Superior temporal gyrus (tissue), 1 donor: ENCODE measurements around the gene PDE12.

ENCODE experiments used
- DNase-seq: peaks from one replicate; pipeline ENCODE4 v3.0.0-alpha.2; 2016; ENCODE audit errors: extremely low spot score

Gene PDE12, protein sequence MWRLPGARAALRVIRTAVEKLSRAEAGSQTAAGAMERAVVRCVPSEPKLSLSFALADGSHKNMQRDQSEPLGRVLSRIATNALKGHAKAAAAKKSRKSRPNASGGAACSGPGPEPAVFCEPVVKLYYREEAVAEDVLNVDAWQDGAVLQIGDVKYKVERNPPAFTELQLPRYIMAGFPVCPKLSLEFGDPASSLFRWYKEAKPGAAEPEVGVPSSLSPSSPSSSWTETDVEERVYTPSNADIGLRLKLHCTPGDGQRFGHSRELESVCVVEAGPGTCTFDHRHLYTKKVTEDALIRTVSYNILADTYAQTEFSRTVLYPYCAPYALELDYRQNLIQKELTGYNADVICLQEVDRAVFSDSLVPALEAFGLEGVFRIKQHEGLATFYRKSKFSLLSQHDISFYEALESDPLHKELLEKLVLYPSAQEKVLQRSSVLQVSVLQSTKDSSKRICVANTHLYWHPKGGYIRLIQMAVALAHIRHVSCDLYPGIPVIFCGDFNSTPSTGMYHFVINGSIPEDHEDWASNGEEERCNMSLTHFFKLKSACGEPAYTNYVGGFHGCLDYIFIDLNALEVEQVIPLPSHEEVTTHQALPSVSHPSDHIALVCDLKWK

DNA sequence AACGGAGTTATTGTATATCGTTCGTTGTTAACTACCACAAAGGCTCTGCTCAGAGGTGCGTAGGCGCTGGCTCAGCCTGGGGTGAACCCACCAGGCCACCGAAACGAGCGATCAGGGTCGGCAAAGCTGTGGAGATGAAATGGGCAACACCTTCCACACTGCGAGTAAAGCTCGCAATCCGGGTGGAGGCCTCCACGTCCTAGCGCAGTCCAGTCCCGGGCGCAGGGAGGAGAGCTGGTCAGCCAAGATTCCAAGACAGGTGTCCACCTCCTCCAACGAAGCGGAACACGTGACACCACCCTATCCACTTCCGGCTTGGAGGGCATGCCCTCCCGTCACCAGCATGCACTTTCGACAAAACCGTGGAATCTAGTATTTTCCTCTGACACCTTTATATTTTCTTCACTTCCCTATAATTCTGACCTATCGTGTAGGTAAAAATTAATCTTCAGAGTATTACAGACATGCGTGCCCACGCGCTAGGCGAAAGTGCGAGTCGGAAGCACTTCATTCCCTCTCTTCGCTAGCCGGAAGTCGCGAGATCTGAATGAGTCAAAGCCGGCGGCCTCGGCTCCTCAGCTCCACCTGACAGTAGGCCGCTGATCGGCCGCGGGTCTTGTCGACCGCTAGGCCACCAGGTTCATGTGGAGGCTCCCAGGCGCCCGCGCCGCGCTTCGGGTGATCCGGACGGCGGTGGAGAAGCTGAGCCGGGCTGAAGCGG is at the start of gene PDE12:
PDE12 (plus strand) TSS at position 537 of the 721 bp plus-strand sequence; CDS start at position 643, 106 bp downstream.
- DNase-seq = peak; percentile 95

DNA sequence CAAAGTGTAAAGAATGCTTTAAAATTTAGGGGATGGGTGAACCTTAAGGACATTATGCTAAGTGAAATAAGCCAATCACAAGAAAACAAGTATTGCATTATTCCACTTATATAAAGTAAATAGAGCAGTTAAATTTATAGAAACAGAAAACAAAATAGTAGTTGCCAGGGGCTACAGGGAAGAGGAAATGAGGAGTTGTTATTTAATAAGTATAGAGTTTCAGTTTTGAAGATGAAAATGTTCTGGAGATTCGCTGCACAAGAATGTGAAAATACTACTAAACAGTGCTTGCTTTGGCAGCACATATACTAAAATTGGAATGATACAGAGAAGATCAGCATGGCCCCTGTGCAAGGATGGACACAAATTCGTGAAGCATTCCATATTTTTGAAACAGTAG is 43.9 kb upstream of the PDE12 start:
- DNase-seq = no peak

DNA sequence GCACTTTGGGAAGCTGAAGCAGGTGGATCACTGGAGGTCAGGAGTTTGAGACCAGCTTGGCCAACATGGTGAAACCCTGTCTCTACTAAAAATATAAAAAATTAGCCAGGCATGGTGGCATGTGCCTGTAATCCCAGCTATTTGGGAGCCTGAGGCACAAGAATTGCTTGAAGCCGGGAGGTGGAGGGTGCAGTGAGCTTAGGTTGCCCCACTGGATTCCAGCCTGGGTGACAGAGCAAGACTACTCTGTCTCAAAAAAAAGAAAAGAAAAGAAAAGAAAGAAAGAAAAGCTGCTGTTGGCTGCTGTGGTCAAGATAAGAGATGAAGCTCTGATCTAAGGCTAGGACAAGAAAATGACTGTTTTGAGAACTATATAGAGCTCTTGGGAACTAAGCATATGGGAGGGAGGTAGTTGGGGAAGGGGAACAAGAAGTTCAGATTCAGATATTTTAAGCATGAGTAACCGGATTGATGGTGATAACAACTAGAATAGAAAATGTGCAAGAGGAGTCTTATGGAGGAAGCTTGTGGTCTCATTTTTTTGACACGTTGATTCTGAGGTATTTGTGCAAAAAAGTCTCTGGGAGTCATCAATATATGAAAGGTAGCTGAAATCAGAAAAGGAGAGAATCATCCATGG is 37.7 kb upstream of the PDE12 start:
- no peak for DNase-seq

DNA sequence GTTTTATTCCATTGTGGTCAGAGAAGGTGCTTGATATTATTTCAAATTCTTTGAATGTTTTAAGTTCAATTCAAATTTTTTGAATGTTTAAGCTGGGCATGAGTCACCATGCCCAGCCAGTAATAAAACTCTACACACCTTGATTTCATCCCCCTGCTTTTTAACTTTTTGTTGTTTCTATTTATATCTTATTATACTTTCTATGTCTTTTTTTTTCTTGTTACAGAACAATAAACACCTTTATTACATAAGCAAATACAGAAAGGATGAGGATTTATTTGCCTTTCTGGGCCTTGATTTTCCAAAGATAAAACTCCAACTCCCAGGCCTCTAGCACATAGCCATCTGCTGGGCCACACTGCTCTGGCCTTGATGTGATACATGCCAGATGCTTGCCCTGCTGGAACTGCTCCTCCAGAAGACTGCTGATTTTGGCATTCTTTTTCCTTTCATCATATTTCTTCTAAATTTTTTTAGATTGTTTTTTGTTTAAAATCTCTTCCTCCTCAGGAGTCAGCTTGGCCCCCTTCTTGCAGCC is 25.9 kb upstream of the PDE12 start:
- no peak for DNase-seq

DNA sequence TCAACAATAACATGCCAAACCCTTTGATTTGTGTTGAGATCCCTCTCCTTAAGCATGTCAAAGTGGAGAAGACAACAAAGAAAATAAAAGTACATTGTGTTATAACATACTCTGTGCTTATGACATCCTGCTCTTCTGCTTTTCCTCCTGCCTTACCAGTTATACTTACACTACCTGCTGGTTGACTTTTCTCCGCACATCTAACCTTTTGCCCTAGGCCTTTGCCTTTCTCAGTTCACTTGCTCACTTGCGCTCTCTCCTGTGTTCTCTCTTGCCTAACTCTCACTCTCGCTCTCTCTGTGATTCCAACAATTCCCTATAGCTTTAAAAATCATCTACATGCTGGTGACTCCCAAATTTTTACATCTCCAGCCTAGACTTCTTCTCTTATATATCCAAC is 17.6 kb upstream of the PDE12 start:
- no peak for DNase-seq

DNA sequence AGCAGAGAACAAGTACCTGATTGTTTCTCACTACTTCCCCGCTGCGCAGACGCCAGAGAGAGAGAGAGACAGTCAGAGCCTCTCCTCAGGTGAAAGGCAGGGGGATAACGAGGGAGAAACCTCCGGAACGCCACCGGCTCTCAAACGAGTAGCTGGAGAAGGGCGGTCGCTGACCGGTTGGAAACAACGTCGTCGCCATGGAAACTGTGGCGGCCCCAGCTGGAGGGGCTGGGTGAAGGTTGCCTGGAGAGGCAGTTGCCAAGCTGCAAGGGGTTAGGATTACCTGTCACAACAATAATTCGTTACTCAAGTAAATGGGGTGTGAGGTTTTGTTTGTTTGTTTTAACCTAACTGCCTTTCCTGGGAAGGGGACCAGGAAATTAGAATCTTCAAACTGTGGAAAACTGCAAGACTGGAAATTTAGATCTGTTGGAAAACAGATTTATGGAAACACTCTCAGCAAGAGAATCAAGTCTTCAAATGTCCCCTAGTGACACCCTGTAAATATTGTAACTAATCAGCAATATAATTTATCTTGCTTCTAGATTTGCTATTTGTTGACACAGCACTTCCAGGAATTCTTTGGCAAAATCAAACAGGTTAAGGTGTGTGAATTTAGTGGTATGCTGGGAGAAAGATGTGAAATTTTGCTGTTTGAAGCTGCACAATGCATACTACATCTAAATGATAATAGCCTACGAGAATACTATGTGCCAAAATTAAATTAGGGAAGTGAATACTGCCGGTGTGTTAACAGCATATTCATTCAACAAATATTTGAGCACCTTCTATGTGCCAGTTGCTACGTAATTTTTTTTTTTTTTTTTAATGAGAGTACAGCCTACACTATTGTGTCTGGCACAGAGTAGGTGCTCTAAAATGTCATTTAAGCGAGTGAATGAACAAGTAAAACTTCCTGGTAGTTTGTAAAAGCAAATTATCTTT is 11.6 kb upstream of the PDE12 start, which contains the start of gene DNAH12:
DNAH12 (minus strand) TSS at position 164 of the 945 bp plus-strand sequence. CDS start 1,474 bp downstream, outside the sequence.
- DNase-seq = no peak

DNA sequence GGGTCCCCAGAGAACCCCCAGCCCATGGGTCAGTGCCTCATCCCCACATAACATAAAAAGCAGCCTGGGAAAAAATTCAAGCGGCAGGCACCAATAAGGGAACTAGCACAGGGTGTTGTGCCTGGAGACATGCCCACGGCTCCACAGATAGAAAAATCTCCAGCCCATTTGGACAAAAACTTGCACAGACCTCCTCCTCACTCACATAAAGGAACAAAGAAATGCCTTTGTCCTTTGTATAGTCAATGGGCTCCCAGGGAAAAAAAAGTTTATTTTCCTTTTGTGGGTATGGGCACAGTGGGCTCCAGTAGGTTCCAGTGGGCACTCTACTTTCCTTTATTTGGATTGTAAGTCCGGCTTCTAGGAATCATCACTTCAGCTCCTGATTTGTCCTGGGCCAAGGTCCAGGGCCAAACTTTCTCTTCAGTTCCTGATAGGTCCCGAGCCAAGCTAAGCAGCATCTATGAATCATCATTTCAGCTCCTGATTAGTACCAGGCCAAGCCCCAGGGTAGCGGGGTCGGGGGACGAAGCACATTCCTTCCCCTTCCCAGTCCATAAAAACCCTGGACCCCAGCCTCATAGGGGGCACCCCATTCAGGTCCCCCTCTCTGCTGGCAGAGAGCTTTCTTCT is 10.3 kb upstream of the PDE12 start:
- DNase-seq = peak; percentile 42

DNA sequence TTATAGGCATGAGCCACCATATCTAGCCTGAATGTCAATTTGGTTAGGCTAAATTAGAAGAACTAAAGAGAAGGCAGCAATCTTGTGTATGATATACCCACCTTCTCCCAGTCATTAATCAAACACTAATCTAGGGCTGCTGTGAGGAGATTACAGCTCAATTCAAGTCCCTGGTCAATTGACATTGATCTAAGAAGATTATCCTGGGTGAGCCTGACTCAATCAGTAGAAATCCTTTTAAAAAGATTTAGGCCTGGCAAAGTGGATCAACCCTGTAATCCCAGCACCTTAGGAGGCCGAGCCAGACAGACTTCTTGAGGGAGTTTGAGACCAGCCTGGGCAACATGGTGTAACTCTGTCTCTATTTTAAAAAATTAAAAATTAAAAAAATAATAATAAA is 9.5 kb upstream of the PDE12 start:
- no peak for DNase-seq

DNA sequence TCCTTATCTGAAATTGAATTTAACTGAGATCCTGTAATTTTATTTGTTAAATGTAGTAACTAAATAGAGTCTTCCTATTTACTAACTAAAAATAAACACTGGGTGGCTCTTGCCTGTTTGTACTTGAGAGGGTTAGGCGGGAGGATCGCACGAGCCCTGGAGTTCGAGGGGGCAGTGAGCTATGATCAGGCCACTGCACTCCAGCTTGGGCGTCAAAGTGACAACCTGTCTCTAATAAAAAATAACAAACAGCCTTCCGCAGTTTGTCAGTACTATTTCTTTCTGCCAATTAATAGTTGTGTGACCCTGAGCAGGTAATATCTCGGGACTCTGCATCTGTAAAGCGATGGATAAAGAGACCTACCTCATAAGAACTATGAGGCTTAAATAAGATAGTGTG is 768 bp upstream of the PDE12 start:
- DNase-seq = no peak

DNA sequence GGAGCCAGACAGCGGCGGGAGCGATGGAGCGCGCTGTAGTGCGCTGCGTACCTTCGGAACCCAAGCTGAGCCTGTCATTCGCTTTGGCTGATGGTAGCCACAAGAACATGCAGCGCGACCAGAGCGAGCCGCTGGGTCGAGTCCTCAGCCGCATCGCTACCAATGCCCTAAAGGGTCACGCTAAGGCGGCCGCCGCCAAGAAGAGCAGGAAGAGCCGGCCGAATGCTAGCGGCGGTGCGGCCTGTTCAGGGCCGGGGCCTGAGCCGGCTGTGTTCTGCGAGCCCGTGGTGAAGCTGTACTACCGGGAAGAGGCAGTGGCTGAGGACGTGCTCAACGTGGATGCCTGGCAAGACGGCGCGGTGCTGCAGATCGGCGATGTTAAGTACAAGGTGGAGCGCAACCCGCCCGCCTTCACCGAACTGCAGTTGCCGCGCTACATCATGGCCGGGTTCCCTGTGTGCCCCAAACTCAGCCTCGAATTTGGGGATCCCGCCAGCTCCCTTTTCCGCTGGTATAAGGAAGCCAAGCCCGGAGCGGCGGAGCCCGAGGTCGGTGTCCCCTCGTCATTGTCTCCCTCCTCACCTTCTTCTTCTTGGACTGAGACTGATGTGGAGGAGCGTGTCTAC is 498 bp downstream of the PDE12 start:
- DNase-seq = no peak

DNA sequence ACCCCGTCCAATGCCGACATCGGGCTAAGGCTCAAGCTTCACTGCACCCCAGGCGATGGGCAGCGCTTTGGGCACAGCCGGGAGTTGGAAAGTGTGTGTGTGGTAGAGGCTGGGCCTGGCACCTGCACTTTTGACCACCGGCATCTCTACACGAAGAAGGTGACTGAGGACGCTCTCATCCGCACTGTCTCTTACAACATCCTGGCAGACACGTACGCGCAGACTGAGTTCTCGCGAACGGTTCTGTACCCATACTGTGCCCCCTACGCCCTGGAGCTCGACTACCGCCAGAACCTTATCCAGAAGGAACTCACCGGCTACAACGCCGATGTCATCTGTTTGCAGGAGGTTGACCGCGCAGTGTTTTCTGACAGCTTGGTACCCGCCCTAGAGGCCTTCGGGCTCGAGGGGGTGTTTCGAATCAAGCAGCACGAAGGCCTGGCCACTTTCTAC is 1.0 kb downstream of the PDE12 start:
- DNase-seq = no peak

DNA sequence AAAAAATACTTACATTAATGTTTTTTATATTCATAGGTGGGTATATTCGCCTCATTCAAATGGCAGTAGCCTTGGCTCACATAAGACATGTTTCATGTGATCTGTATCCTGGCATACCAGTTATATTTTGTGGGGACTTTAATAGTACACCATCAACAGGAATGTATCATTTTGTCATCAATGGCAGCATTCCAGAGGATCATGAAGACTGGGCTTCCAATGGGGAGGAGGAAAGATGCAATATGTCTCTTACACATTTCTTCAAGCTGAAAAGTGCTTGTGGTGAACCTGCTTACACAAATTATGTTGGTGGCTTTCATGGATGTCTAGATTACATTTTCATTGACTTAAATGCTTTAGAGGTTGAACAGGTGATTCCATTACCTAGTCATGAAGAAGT is 3.5 kb downstream of the PDE12 start:
- DNase-seq = no peak

DNA sequence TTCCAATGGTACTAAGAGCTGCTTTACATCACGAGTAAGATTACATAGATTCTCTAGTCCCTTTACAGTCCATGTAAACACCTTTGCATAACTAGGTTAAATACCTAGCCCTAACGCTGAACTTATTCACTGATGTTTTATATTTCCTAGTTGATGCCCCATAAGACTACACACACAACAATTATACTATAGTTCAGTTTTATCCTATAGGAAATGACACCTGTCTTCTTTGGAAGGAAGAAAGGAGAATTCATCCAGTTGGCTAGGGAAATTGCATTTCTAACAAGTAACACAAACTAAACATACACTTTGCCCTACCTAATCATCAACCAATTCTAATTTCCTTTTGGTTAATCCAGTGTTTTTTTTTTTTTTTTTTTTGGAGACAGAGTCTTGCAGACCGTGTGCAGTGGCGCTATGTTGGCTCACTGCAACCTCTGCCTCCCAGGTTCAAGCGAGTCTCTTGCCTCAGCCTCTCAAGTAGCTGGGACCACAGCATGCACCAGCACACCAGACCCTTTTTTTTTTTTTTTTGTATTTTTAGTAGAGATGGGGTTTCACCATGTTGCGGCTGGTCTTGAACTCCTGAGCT is 13.9 kb downstream of the PDE12 start:
- no peak for DNase-seq

DNA sequence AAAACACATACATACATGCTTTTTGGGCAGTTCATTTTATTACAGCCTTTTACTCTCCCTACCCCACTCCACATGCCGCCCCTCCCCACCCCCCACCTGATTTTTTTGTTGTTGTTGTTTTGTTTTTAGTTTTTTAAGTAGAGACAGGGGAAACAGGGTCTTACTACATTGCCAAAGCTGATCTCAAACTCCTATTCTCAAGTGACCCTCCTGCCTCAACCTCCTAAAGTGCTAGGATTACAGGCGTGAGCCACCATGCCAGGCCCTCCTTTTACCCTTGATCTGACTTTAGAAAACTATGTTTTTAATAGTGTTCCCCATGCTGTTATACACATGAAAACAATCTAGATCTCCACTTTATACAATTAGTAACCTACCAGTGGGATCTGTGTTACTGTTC is 14.8 kb downstream of the PDE12 start:
- DNase-seq = no peak

DNA sequence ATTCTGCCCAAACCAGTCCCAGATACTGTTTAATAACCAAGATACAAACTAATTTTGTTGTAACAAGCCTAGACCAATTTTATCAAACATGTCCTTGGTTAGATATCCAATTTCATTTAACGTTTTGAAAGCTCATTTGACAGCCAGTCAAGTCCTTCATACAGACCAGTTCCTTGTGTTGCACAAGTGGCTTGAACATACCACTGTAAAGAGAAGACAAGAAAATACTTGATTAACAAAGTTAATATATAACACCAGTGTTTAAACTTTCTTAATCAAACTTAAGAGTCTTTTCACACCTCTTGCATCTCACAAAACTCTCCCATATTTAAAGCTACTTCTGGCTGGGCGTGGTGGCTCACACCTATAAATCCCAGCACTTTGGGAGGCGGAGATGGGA is 16.0 kb downstream of the PDE12 start:
- no peak for DNase-seq

DNA sequence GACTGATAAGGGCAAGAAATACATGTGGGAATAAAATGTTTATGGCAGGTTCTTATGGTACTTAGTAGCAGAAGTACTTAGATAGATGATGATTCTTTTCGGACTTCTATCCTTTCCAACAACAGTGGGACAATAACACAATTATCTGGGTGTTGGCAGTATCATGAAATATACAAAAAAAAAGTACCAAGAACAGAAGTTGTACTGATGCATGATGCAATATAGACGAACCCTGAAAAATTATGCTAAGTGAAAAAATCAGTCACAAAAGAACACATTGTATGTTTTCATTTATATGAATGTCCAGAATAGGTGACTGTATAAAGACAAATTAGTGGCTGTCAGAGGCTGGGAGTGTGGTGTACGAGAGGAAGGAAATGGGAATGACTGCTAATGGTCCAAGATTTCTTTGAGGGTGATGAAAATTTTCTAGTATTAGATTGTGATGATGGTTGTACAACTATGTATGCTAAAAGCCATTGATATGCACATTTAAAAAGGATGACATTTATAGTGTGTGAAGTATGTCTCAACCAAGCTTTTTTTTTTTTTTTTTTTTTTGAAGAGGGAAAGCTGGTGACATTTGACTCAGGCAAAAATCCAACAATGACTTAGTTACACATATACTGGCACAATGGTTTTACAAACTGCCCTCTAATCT is 20.0 kb downstream of the PDE12 start:
- DNase-seq = peak; percentile 55

DNA sequence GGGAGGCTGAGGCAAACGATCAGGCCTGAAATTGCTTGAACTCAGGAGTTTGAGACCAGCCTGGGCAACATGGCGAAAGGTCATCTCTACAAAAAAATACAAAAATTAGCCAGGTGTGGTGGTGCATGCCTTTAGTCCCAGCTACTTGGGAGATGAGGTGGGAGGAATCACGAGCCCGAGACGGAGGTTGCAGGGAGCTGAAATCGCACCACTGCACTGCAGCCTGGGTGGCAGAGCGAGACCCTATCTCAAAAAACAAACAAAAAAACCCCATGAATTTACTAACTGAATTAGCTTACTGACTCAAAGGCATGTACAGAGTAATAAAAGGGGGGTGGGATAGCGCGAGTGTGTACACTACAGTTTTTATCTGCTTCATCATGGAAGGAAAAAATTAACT is 21.7 kb downstream of the PDE12 start:
- no peak for DNase-seq

DNA sequence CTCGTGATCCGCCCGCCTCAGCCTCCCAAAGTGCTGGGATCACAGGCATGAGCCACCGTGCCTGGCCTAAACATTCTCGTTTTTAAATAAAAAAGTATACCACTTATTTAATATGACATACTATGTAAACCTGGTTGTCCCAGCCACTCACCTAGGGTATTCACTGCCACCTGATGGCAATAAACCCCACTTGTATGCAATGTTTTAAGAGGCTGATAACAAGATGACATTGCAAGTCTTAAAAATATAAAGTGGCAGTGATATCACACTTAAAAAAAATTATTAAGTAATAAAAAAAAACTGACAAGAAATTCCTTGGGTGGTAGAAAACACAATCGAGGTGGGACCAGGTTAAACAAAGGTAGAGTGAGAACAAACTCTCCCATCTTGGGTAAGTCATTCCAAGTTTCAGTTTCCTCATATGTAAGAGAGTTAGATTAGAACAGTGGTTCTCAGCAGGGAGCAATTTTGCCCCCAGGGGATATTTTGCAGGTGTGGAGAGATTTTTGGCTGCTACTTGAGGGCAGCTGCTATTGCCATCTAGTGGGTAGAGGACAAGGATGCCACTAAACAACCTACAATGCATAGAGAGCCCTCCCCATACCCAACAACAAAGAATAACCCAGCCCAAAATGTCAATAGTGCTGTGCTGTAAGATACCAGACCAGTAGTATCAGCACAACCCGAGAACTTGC is 26.5 kb downstream of the PDE12 start:
- DNase-seq = no peak
